ENCODE data around the gene DNASE1L2.

Gene DNASE1L2, protein sequence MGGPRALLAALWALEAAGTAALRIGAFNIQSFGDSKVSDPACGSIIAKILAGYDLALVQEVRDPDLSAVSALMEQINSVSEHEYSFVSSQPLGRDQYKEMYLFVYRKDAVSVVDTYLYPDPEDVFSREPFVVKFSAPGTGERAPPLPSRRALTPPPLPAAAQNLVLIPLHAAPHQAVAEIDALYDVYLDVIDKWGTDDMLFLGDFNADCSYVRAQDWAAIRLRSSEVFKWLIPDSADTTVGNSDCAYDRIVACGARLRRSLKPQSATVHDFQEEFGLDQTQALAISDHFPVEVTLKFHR

DNA sequence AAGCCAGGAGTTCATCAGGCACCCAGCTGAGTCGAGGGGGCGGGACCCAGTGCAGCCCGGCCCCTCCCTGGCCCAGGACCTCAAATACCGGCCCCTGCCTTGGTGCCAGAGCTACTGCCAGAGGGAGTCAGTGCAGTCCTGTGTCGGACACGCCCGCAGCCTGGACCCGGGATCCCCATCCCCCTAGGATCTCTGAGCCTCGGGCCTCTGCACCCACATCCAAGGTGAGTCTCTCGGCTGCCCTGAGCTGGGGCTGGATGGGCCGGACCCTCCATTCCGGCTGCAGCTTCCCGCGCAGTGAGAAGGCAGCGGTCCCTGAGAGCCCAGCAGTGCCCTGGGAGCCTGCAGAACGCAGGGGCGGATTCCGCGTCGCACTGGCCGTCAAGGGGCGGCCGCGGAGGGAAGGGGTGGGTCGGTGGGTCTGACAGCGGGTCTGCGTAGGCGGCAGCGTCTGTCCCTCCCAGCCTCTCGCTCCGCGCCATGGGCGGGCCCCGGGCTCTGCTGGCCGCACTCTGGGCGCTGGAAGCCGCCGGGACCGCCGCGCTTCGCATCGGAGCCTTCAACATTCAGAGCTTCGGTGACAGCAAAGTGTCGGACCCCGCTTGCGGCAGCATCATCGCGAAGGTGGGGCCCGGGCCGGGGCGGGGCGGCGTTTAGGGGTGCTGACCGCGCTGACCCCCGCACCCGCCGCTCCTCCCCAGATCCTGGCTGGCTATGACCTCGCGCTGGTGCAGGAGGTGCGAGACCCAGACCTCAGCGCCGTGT, at the start of gene DNASE1L2:
Gene DNASE1L2, plus strand, starts transcription at position 108 of the 765 bp plus-strand sequence. Its CDS starts 373 bp downstream, at position 481.
- Histone ChIP-seq H3K27ac (ENCODE audit: low read length) (no peak within 1 kb of the TSS), H3K9me3 (ENCODE audit: control insufficient read depth, insufficient read depth, low read length) (no peaks in the 10 kb centered on the region), H3K4me1 (ENCODE audit: control insufficient read depth, insufficient read depth, low read length) (peaks cover 4% of the 10 kb centered on the region), H3K27me3 (ENCODE audit: control insufficient read depth, insufficient read depth, low read length) (no peaks in the 10 kb centered on the region; the same call in 1 of the 2 replicates), H3K4me3 (ENCODE audit: low read length) (peak within 1 kb of the TSS; percentile 14; the same call in 1 of the 2 replicates), H3K36me3 (ENCODE audit: control insufficient read depth, insufficient read depth, low read length) (peaks cover 28% of the 10 kb centered on the region)
- WGBS (ENCODE audit: insufficient coverage, insufficient read length), result no CpG with 5 or more reads among the region's 64 CpGs
- DNase-seq (ENCODE audit: low read depth, low spot score), result no peak

DNA sequence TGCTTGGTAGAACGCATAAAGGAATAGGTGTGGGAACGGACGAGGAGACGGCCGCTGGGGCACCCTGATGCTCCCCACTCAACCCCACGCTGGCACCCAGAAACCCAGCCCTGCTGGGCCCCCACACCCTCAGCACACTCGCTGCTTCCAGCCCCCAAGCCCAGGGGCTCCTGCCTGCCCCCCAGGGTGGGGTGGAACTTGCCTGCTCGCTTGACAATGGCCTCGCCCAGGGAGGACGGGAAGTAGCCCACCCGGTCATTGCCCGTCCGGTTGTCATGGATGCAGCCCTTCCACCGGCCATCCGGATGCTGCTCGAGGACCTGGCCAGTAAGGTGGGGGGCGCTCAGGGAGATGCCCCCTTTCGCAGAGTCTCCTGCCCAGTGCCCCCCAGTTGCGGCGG, 49.7 kb upstream of the DNASE1L2 start:
- no peak for DNase-seq (ENCODE audit: low read depth, low spot score)
- no CpG with 5 or more reads among the region's 20 CpGs for WGBS (ENCODE audit: insufficient coverage, insufficient read length)
- no peaks in the 10 kb centered on the region; the same call in 1 of the 2 replicates for H3K36me3 ChIP-seq (ENCODE audit: control insufficient read depth, insufficient read depth, low read length)

DNA sequence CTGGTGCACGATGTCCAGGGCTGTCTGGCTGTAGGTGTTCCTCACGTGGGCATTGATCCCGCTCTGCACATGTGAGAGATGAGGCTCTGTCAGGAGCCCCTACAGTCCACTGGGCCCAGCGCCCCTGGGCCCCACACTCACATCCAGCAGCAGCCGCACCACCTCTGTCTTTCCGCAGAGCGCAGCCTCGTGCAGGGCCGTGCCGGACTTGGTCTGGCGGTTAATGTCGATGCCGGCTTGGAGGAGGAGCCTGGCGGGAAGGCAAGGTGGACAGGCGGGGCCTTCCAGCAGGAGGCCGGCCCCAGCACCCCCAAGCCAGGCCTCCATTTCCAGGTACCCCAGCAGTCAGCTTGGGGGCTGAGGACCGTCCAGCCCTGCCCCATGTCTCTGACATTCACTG, 49.0 kb upstream of the DNASE1L2 start:
- Histone ChIP-seq H3K4me1 (ENCODE audit: control insufficient read depth, insufficient read depth, low read length) (no peaks in the 10 kb centered on the region), H3K4me3 (ENCODE audit: low read length) (no peak overlapping the region), H3K36me3 (ENCODE audit: control insufficient read depth, insufficient read depth, low read length) (no peaks in the 10 kb centered on the region; the same call in 1 of the 2 replicates), H3K27ac (ENCODE audit: low read length) (no peak overlapping the region), H3K9me3 (ENCODE audit: control insufficient read depth, insufficient read depth, low read length) (no peaks in the 10 kb centered on the region), H3K27me3 (ENCODE audit: control insufficient read depth, insufficient read depth, low read length) (no peaks in the 10 kb centered on the region)
- no peak for DNase-seq (ENCODE audit: low read depth, low spot score)
- no CpG with 5 or more reads among the region's 17 CpGs for WGBS (ENCODE audit: insufficient coverage, insufficient read length)

More for the DNA sequence above, 49.7 kb upstream of the DNASE1L2 start:
- no peaks in the 10 kb centered on the region for H3K27me3 ChIP-seq (ENCODE audit: control insufficient read depth, insufficient read depth, low read length)
- H3K9me3 ChIP-seq (ENCODE audit: control insufficient read depth, insufficient read depth, low read length), result no peaks in the 10 kb centered on the region
- H3K27ac ChIP-seq (ENCODE audit: low read length), result no peak overlapping the region
- no peak overlapping the region for H3K4me3 ChIP-seq (ENCODE audit: low read length)
- H3K4me1 ChIP-seq (ENCODE audit: control insufficient read depth, insufficient read depth, low read length), result no peaks in the 10 kb centered on the region; the same call in 1 of the 2 replicates

DNA sequence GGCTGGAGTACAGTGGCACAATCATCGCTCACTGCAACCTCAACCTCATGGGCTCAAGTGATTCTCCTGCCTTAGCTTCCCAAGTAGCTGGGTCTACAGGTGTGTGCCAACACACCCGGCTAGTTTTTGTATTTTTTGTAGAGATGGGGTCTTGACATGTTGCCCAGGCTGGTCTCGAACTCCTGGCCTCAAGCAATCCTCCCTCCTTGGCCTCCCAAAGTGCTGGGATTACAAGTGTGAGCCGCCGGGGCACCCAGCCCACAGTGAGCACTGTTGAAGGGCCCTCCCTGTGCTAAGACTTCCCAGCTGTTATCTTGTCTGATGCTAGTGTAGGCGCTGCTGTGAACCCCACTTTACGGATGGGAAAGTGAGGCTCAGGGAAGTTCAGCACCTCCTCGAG, 47.8 kb upstream of the DNASE1L2 start:
- H3K4me3 ChIP-seq (ENCODE audit: low read length), result no peak overlapping the region
- H3K36me3 ChIP-seq (ENCODE audit: control insufficient read depth, insufficient read depth, low read length), result no peaks in the 10 kb centered on the region; the same call in 1 of the 2 replicates
- WGBS (ENCODE audit: insufficient coverage, insufficient read length), result no CpG with 5 or more reads among the region's 8 CpGs
- DNase-seq (ENCODE audit: low read depth, low spot score), result no peak
- no peaks in the 10 kb centered on the region for H3K27me3 ChIP-seq (ENCODE audit: control insufficient read depth, insufficient read depth, low read length)
- no peaks in the 10 kb centered on the region for H3K9me3 ChIP-seq (ENCODE audit: control insufficient read depth, insufficient read depth, low read length)
- no peaks in the 10 kb centered on the region for H3K4me1 ChIP-seq (ENCODE audit: control insufficient read depth, insufficient read depth, low read length)
- no peak overlapping the region for H3K27ac ChIP-seq (ENCODE audit: low read length)

DNA sequence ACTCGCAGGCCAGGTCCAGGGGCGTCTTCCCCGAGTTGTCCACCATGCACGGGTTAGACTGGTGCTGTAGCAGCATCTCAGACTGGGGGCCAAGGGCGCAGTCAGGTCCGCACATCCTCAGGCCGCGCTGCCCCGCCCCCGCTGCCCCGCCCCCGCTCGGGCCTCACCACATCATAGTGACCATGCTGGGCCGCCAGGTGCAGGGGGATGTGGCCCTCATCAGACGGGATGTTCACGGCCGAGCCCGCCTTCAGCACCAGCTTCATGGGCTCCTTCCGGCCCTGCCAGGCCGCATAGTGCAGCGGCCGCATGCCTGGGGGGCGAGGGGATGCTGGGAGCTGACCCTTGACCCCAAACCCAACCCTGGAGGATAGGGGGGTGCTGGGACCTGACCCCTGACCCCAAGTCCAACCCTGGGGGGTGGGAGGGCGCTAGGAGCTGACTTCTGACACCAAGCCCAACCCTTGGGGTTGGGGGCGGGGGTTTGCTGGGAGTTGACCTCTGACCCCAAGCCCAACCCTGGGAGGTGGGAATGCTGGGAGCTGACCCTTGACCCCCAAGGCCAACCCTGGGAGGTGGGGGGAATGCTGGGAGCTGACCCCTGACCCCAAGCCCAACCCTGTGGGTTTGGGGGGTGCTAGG, 46.9 kb upstream of the DNASE1L2 start:
- DNase-seq (ENCODE audit: low read depth, low spot score), result no peak
- Histone ChIP-seq H3K27ac (ENCODE audit: low read length) (no peak overlapping the region), H3K4me3 (ENCODE audit: low read length) (no peak overlapping the region), H3K27me3 (ENCODE audit: control insufficient read depth, insufficient read depth, low read length) (no peaks in the 10 kb centered on the region), H3K4me1 (ENCODE audit: control insufficient read depth, insufficient read depth, low read length) (no peaks in the 10 kb centered on the region), H3K9me3 (ENCODE audit: control insufficient read depth, insufficient read depth, low read length) (no peaks in the 10 kb centered on the region), H3K36me3 (ENCODE audit: control insufficient read depth, insufficient read depth, low read length) (no peaks in the 10 kb centered on the region; the same call in 1 of the 2 replicates)
- WGBS (ENCODE audit: insufficient coverage, insufficient read length), result no CpG with 5 or more reads among the region's 25 CpGs

DNA sequence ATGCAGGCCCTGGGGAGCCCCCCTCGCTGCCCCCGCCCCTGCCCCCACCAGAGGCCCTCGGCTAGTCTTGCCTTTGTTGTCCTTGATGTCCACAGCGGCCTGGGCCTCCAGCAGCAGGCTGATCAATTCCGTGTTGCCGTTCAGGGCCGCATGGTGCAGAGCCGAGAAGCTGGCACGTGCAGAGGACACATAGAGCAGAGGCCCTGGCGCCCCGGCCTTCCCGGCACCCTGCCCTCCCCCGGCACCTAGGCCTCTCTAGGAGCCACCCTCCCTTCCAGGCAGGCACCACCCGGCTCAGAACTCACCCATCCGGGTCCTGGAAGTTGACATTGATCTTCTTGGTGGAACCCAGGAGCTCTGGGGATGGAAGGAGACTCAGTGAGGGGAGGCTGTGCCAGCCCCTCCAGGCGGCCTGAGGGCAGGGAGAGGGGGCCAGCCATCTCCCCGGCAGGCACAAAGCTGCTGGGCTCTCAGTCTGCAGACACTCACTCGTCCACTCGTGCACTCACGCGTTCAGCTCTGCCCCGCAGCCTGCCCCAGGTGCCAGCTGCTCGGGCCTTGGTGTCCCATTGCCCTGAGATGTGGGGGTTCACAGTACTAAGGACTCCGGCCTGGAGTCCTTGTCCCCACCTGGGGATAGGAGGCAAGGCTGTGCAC, 46.1 kb upstream of the DNASE1L2 start:
- Histone ChIP-seq H3K4me3 (ENCODE audit: low read length) (no peak overlapping the region), H3K9me3 (ENCODE audit: control insufficient read depth, insufficient read depth, low read length) (no peaks in the 10 kb centered on the region), H3K4me1 (ENCODE audit: control insufficient read depth, insufficient read depth, low read length) (no peaks in the 10 kb centered on the region), H3K36me3 (ENCODE audit: control insufficient read depth, insufficient read depth, low read length) (no peaks in the 10 kb centered on the region), H3K27ac (ENCODE audit: low read length) (no peak overlapping the region), H3K27me3 (ENCODE audit: control insufficient read depth, insufficient read depth, low read length) (no peaks in the 10 kb centered on the region)
- no peak for DNase-seq (ENCODE audit: low read depth, low spot score)
- WGBS (ENCODE audit: insufficient coverage, insufficient read length), result no CpG with 5 or more reads among the region's 24 CpGs

DNA sequence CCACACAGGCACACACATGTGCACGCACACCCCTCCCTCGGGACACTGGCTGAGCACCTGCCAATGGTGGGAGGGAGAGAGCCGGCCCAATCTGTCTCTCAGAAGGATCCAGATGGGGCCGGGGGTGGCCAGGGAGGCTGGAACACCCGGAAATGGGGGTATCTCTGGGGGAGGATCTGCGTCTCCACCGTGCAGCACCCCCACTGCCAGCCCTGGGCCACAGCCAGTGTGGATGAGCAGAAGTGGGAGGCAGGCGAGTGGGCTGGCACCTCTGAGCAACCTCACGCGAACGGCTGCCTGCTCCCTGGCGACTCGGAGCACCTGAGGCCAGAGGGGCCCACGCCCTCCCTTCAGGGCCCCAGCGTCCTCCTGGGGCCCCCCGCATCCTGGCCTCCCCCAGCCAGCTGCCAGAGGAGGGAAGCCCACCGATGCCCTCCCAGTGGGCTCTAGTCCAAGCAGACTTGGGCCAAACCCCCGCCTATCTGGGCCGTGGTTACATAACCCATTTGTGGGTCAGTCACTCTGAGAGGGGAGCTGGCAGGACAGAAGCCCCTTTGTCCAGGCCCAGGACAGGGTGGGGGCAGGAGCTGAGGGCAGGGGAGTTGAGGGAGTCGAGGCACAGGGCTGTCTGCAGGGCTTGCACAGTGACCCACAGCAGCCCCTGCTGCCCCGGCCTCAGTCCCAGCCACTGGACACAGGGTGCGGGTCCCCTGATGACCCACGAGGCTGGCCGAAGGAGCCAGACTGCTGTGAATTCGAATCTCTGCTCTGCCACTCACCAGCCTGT, 45.4 kb upstream of the DNASE1L2 start:
- H3K4me1 ChIP-seq (ENCODE audit: control insufficient read depth, insufficient read depth, low read length), result peaks cover 5% of the 10 kb centered on the region; the same call in 1 of the 2 replicates
- no peak for DNase-seq (ENCODE audit: low read depth, low spot score)
- no peaks in the 10 kb centered on the region for H3K9me3 ChIP-seq (ENCODE audit: control insufficient read depth, insufficient read depth, low read length)
- no peak overlapping the region for H3K4me3 ChIP-seq (ENCODE audit: low read length)
- H3K27ac ChIP-seq (ENCODE audit: low read length), result no peak overlapping the region
- H3K36me3 ChIP-seq (ENCODE audit: control insufficient read depth, insufficient read depth, low read length), result no peaks in the 10 kb centered on the region
- no peaks in the 10 kb centered on the region for H3K27me3 ChIP-seq (ENCODE audit: control insufficient read depth, insufficient read depth, low read length)
- no CpG with 5 or more reads among the region's 25 CpGs for WGBS (ENCODE audit: insufficient coverage, insufficient read length)

DNA sequence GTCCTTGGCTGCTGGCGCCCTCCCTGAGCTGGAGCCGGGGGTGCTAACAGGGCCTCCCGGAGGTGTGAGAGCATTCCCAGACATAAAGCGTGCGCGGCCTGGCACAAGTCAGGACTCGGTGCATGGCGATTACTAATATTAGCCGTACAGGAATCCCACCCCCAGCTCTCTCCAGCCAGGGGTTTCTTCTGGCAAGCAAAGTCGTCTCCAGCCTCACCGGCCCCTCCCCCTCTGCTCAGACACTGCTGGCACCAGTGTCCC, 44.9 kb upstream of the DNASE1L2 start:
- Histone ChIP-seq H3K36me3 (ENCODE audit: control insufficient read depth, insufficient read depth, low read length) (no peaks in the 10 kb centered on the region), H3K27me3 (ENCODE audit: control insufficient read depth, insufficient read depth, low read length) (no peaks in the 10 kb centered on the region), H3K27ac (ENCODE audit: low read length) (no peak overlapping the region), H3K4me3 (ENCODE audit: low read length) (no peak overlapping the region), H3K9me3 (ENCODE audit: control insufficient read depth, insufficient read depth, low read length) (no peaks in the 10 kb centered on the region), H3K4me1 (ENCODE audit: control insufficient read depth, insufficient read depth, low read length) (peaks cover 5% of the 10 kb centered on the region; the same call in 1 of the 2 replicates)
- no CpG with 5 or more reads among the region's 11 CpGs for WGBS (ENCODE audit: insufficient coverage, insufficient read length)
- no peak for DNase-seq (ENCODE audit: low read depth, low spot score)

DNA sequence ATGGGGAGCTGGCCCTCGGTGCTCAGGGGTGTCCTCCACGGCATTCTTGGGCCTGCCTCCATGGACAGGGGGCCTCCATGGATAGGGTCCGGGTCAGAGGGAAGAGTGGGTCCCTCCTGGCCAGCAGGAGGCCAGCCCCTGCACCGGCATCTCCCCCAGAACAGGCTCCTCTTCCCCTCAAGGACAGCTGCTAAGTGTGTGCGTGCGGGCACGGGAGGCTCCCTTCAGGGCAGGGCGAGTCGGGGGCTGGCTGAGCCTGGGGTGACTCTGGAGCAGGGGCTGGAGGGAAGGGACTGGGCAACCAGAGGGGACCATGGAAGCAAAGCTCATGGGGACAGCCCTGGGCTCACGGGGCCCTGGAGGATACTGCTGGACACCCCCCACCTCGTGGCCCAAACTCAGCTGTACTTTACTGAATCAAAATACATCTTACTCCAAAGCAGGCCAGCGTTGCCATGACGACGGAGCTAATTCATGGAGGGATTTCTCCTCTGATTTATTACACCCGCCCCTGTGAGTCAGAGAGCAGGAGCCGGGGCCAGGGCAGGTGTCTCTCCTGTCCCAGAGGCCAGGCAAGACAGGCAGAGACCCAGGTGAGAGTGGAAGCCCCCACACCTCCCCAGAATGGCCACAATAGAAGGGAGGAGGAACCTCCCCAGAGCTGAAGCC, 41.9 kb upstream of the DNASE1L2 start:
- Histone ChIP-seq H3K27me3 (ENCODE audit: control insufficient read depth, insufficient read depth, low read length) (peaks cover 7% of the 10 kb centered on the region; the same call in 1 of the 2 replicates), H3K36me3 (ENCODE audit: control insufficient read depth, insufficient read depth, low read length) (no peaks in the 10 kb centered on the region), H3K27ac (ENCODE audit: low read length) (no peak overlapping the region), H3K9me3 (ENCODE audit: control insufficient read depth, insufficient read depth, low read length) (no peaks in the 10 kb centered on the region), H3K4me3 (ENCODE audit: low read length) (no peak overlapping the region), H3K4me1 (ENCODE audit: control insufficient read depth, insufficient read depth, low read length) (peaks cover 5% of the 10 kb centered on the region; the same call in 1 of the 2 replicates)
- no CpG with 5 or more reads among the region's 16 CpGs for WGBS (ENCODE audit: insufficient coverage, insufficient read length)
- no peak for DNase-seq (ENCODE audit: low read depth, low spot score)

Measured in iPS DF 6.9 (cell line).